Sigmoid colon (tissue), 7 donors: ENCODE results near the gene TOP3B. TPM values are rescaled to one million over a fixed set of nuclear protein-coding genes. Genes with fewer than 3 reads are reported as not detected.

ENCODE experiments used
- DNase-seq: peaks from one replicate; pipeline ENCODE4 v3.0.0-alpha.2; 2019
- H3K27ac ChIP-seq, 4 donors: fragments of 200-600 bp; sonication (generic); one replicate each; pipeline ENCODE4 v1.5.1; 2016 to 2019; ENCODE audit warnings: mild to moderate bottlenecking in 1 of 4
- H3K27me3 ChIP-seq, 3 donors: fragments of 200-600 bp; sonication (generic); one replicate each; pipeline ENCODE4 v1.5.1; 2019; ENCODE audit warnings: mild to moderate bottlenecking in 1 of 3
- H3K36me3 ChIP-seq, 4 donors: fragments of 200-600 bp; sonication (generic); one replicate each; pipeline ENCODE4 v1.5.1; 2016 to 2019
- H3K4me1 ChIP-seq, 4 donors: fragments of 200-600 bp; sonication (generic); one replicate each; pipeline ENCODE4 v1.5.1; 2017 to 2019
- H3K4me3 ChIP-seq, 4 donors: fragments of 200-600 bp; sonication (generic); one replicate each; pipeline ENCODE4 v1.5.1; 2017 to 2019; ENCODE audit warnings: mild to moderate bottlenecking in 2 of 4, moderate library complexity in 1 of 4
- H3K9me3 ChIP-seq, 4 donors: fragments of 200-600 bp in 3 of 4; sonication (generic) in 3 of 4; one replicate each; pipeline versions ENCODE4 v1.5.1 to v1.6.1; 2013 to 2019
- CTCF ChIP-seq, 4 experiments: fragments of 450-650 bp in 3 of 4; fragments of 200-600 bp in 1 of 4; IDR thresholded peaks; one replicate each; pipeline ENCODE4 v1.5.1; 2016 to 2019; ENCODE audit warnings: antibody characterized with exemption in 4 of 4, mild to moderate bottlenecking in 3 of 4, moderate library complexity in 2 of 4
- EP300 ChIP-seq, 4 donors: sonication (generic); formaldehyde crosslinking; IDR thresholded peaks; one replicate each; pipeline ENCODE4 v1.6.1; 2017; ENCODE audit warnings: antibody characterized with exemption in 4 of 4
- POLR2A ChIP-seq, 2 donors: fragments of 450-650 bp; IDR thresholded peaks; one replicate each; pipeline ENCODE4 v1.6.1; 2016; ENCODE audit warnings: antibody characterized with exemption in 2 of 2, mild to moderate bottlenecking in 2 of 2, moderate library complexity in 2 of 2
- POLR2AphosphoS5 ChIP-seq, 4 donors: sonication (generic); formaldehyde crosslinking; IDR thresholded peaks; one replicate each; pipeline ENCODE4 v1.6.1; 2017; ENCODE audit warnings: antibody characterized with exemption in 4 of 4
- WGBS, 2 donors: extraction: QIAGEN DNeasy Blood & Tissue Kit; methylation state at CpG; one replicate each; pipeline ENCODE4 v1.1.7; 2013; 5-methylcytosine and 5-hydroxymethylcytosine counted together
- intact Hi-C: fragments of 100-400 bp; cut with DNase I; formaldehyde crosslinking; loops from one replicate; pipeline ENCODE4 v1.15.1; 2023
- polyA plus RNA-seq, 3 donors: library from polyadenylated mRNA; stranded (reverse); fragments of 200-250 nt; gene quantifications; one replicate each; pipeline ENCODE4 v1.2.3, GENCODE V29; 2013
- total RNA-seq, 4 donors: library from RNA; depleted of rRNA; stranded (reverse); fragments of >200 nt; gene quantifications; one replicate each; pipeline ENCODE4 v1.1.0, GENCODE V29; 2016
- donor health status: healthy with polysubstance abuse.
- donor health status: Bipolar disorder and iron deficiency.
- donor health status: healthy.

TOP3B gene
- total and polyA plus RNA-seq, 7 donors = 3.5 to 45.1 (median 17.9) TPM

GRCh38 chr22:21996175-21996720 lies 13.7 kb upstream of the TOP3B start:
- no peak overlapping the region for H3K27ac ChIP-seq
- intact Hi-C loops = no loop called here
- H3K4me1 ChIP-seq = no peaks in the 10 kb centered on the region
- DNase-seq = no peak
- no peaks in the 10 kb centered on the region for H3K27me3 ChIP-seq
- no peak for TF ChIP-seq CTCF (IDR thresholded peaks at IDR 0.05)
- TF ChIP-seq POLR2A (IDR thresholded peaks at IDR 0.05) = no peak
- TF ChIP-seq EP300 (IDR thresholded peaks at IDR 0.05) = no peak
- TF ChIP-seq POLR2AphosphoS5 (IDR thresholded peaks at IDR 0.05) = no peak
- WGBS, 2 donors = 85 to 87% methylated on average over 5 of the region's 5 CpGs
- no peak overlapping the region for H3K4me3 ChIP-seq
- H3K9me3 ChIP-seq = no peaks in the 10 kb centered on the region
- no peaks in the 10 kb centered on the region for H3K36me3 ChIP-seq

- Histone ChIP-seq H3K36me3 (no peaks in the 10 kb centered on the region), H3K27ac (no peak overlapping the region), H3K4me3 (no peak overlapping the region), H3K27me3 (no peaks in the 10 kb centered on the region), H3K4me1 (no peaks in the 10 kb centered on the region), H3K9me3 (no peaks in the 10 kb centered on the region)
- TF ChIP-seq POLR2AphosphoS5 (IDR thresholded peaks at IDR 0.05) (no peak), POLR2A (IDR thresholded peaks at IDR 0.05) (no peak), EP300 (IDR thresholded peaks at IDR 0.05) (no peak), CTCF (IDR thresholded peaks at IDR 0.05) (no peak)
- no peak for DNase-seq
- 92% methylated on average over 3 of the region's 3 CpGs for WGBS, 2 donors
- intact Hi-C loops = no loop called here
These were observed 13.1 kb upstream of the TOP3B start for GRCh38 chr22:21995660-21996059.

- intact Hi-C loops = no loop called here
These were observed 12.4 kb upstream of the TOP3B start for GRCh38 chr22:21994881-21995444.

GRCh38 chr22:21992593-21993237 lies 10.1 kb upstream of the TOP3B start:
- H3K27me3 ChIP-seq = no peaks in the 10 kb centered on the region
- intact Hi-C loops = no loop called here
- no peak overlapping the region for H3K27ac ChIP-seq
- TF ChIP-seq POLR2AphosphoS5 (IDR thresholded peaks at IDR 0.05) = no peak
- no peak overlapping the region for H3K4me3 ChIP-seq
- no peaks in the 10 kb centered on the region for H3K36me3 ChIP-seq
- H3K4me1 ChIP-seq = no peaks in the 10 kb centered on the region
- H3K9me3 ChIP-seq = no peaks in the 10 kb centered on the region
- DNase-seq = no peak
- WGBS, 2 donors = 68 to 84% methylated on average over 7 of the region's 7 CpGs

More at GRCh38 chr22:21994881-21995444, 12.4 kb upstream of the TOP3B start:
- H3K9me3 ChIP-seq = no peaks in the 10 kb centered on the region
- no peak overlapping the region for H3K27ac ChIP-seq
- H3K27me3 ChIP-seq = no peaks in the 10 kb centered on the region
- 91 to 92% methylated on average over 3 of the region's 3 CpGs for WGBS, 2 donors
- TF ChIP-seq EP300 (IDR thresholded peaks at IDR 0.05) = no peak
- no peak for TF ChIP-seq CTCF (IDR thresholded peaks at IDR 0.05)
- no peak for TF ChIP-seq POLR2A (IDR thresholded peaks at IDR 0.05)
- TF ChIP-seq POLR2AphosphoS5 (IDR thresholded peaks at IDR 0.05) = no peak
- H3K36me3 ChIP-seq = no peaks in the 10 kb centered on the region
- no peak overlapping the region for H3K4me3 ChIP-seq
- H3K4me1 ChIP-seq = no peaks in the 10 kb centered on the region
- DNase-seq = no peak

GRCh38 chr22:21991774-21992173 lies 9.2 kb upstream of the TOP3B start:
- Histone ChIP-seq H3K27me3 (no peaks in the 10 kb centered on the region), H3K4me3 (no peak overlapping the region), H3K36me3 (no peaks in the 10 kb centered on the region), H3K4me1 (no peaks in the 10 kb centered on the region), H3K27ac (no peak overlapping the region), H3K9me3 (no peaks in the 10 kb centered on the region)
- WGBS, 2 donors = 90 to 94% methylated on average over 5 of the region's 5 CpGs
- intact Hi-C loops = no loop called here
- DNase-seq = no peak
- TF ChIP-seq POLR2AphosphoS5 (IDR thresholded peaks at IDR 0.05) = no peak
- no peak for TF ChIP-seq POLR2A (IDR thresholded peaks at IDR 0.05)
- TF ChIP-seq EP300 (IDR thresholded peaks at IDR 0.05) = no peak
- TF ChIP-seq CTCF (IDR thresholded peaks at IDR 0.05) = no peak
